Activated naive CD8-positive, alpha-beta T cell treated with anti-CD3 and anti-CD28 coated beads for 36 hours (primary cell): Measurements from ENCODE around the gene PPP3CA. TPM values are rescaled to one million over a fixed set of nuclear protein-coding genes. Genes with fewer than 3 reads are reported as not detected.

ENCODE experiments used
- DNase-seq: peaks from one replicate; pipeline ENCODE4 v3.0.0; 2021
- H3K27ac Mint-ChIP-seq: one replicate; pipeline ENCODE4 v1.8.0; 2022; ENCODE audit warnings: mild to moderate bottlenecking, moderate library complexity, mixed read lengths
- H3K27me3 Mint-ChIP-seq: one replicate; pipeline ENCODE4 v1.8.0; 2022; ENCODE audit warnings: mild to moderate bottlenecking, mixed read lengths
- H3K36me3 Mint-ChIP-seq: one replicate; pipeline ENCODE4 v1.8.0; 2021; ENCODE audit warnings: mild to moderate bottlenecking, mixed read lengths
- H3K4me1 Mint-ChIP-seq: one replicate; pipeline ENCODE4 v1.8.0; 2021; ENCODE audit warnings: mixed read lengths
- H3K4me3 Mint-ChIP-seq: one replicate; pipeline ENCODE4 v1.8.0; 2022; ENCODE audit warnings: mild to moderate bottlenecking, moderate library complexity, mixed read lengths
- H3K9me3 Mint-ChIP-seq: one replicate; pipeline ENCODE4 v1.8.0; 2022; ENCODE audit warnings: mixed read lengths
- total RNA-seq, 2 experiments: library from RNA; stranded (reverse); gene quantifications; one replicate each; pipeline ENCODE4 v1.2.3, GENCODE V29; 2021

Gene PPP3CA
- total RNA-seq, 2 experiments from 2014 or later, result 14.5 to 16.4 TPM

DNA sequence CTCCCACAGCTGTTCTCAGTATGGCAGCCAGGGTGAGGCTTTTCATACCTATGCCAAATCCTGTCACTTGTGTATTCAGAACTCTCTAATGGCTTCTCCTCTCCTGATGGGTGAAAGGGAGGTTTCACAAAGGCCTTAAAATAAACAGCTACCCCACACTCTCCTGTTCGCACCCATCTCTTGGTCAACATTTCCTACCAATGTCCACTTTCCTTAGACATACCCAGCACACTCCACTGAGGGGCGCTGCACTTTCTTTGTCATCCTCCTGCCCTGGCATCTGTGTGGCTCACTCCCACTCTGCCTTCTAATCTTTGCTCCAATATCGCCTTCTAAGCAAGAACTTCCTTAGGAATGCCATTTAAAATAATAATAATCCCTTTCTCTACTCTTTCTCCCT lies 313.3 kb downstream of the PPP3CA start:
- peaks cover 7% of the 10 kb centered on the region for H3K4me1 Mint-ChIP-seq
- H3K9me3 Mint-ChIP-seq, result no peaks in the 10 kb centered on the region
- peaks cover 12% of the 10 kb centered on the region for H3K36me3 Mint-ChIP-seq
- H3K27me3 Mint-ChIP-seq, result no peaks in the 10 kb centered on the region
- no peak overlapping the region for H3K27ac Mint-ChIP-seq
- no peak for DNase-seq
- H3K4me3 Mint-ChIP-seq, result no peak overlapping the region

DNA sequence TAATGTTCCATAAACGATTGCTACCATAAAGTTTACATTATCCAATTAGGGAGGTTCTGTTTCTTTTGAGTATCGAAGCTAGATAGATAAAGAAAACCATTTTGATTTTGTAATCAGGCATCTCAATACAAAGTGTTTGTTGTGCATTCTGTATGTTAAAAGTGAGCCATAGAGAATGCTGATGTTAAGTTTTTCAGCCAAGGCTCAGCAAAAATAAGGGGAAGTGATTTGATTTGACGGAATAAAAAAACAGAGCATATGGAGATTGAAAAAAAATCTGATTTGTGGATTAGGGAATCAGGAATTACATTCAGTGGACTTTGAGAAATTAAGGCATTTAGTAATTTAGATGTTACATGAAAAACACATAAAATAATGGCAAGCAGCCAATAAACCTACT lies 314.8 kb downstream of the PPP3CA start:
- H3K36me3 Mint-ChIP-seq, result peaks cover 3% of the 10 kb centered on the region

DNA sequence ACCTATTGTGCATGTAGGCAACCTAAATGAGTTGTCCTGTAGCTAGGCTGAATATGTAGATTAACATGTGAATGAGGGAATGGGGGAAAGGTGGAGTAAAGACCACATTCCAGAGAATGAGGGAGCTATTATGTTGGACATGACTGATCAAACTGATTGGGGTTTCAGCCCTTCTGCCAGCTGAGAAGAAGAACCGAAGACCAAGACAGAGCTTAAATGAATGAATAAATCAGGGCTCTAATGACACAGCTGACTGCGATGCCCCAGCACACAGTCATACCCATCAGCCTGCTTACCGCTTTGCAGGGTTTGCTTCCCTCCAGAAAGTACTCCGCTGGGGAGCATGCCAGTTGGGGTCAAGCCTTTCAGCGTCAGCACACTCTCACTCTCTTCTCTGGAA lies 315.4 kb downstream of the PPP3CA start:
- Mint-ChIP-seq H3K4me1 (no peaks in the 10 kb centered on the region), H3K27me3 (no peaks in the 10 kb centered on the region), H3K27ac (no peak overlapping the region), H3K9me3 (no peaks in the 10 kb centered on the region), H3K36me3 (peaks cover 2% of the 10 kb centered on the region), H3K4me3 (no peak overlapping the region)
- no peak for DNase-seq

More for the DNA sequence above, 314.8 kb downstream of the PPP3CA start:
- no peak overlapping the region for H3K27ac Mint-ChIP-seq
- H3K9me3 Mint-ChIP-seq, result no peaks in the 10 kb centered on the region
- no peaks in the 10 kb centered on the region for H3K27me3 Mint-ChIP-seq
- no peak for DNase-seq
- H3K4me1 Mint-ChIP-seq, result peaks cover under 1% of the 10 kb centered on the region
- no peak overlapping the region for H3K4me3 Mint-ChIP-seq

DNA sequence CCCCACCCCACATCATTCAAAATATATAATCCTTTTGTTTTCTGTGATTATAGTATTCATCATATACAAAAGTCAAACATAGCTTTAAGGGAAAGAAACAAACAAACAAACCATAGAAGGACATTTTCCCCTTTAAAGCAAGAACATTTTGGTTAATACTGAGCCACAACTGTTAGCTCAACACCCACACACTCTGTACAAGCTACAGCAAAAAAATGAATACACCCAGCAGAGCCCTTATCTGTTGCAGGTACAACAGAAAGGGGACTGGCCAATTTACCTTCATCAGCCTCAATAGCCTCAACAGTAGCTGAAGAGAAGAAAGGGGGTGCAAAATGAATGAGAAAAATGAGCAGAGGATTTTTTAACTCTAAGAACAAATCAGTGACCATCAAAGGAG lies 318.4 kb downstream of the PPP3CA start:
- Mint-ChIP-seq H3K9me3 (no peaks in the 10 kb centered on the region), H3K36me3 (peaks cover 11% of the 10 kb centered on the region), H3K27me3 (no peaks in the 10 kb centered on the region), H3K27ac (no peak overlapping the region), H3K4me1 (no peaks in the 10 kb centered on the region), H3K4me3 (no peak overlapping the region)
- no peak for DNase-seq

DNA sequence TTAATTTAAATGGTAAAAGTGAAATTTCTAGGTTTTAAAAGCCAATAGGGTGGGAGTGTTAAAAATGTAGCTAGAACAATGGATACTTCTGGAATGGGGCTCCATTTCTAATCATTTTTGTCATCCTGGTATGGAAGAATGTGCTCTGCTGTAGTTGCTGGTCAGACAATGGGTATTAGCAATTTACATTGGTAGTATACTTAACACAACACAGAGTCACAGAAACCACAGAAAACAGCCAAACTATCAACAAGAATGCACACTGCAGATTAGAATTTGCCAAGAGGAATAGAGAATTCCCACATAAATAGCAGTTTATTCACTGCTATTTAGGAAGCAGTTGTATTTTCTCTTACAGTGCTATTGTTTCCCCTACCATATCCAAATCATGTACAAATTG lies 319.6 kb downstream of the PPP3CA start:
- H3K27ac Mint-ChIP-seq, result no peak overlapping the region
- H3K4me1 Mint-ChIP-seq, result peaks cover 4% of the 10 kb centered on the region
- H3K4me3 Mint-ChIP-seq, result no peak overlapping the region
- no peak for DNase-seq
- peaks cover 14% of the 10 kb centered on the region for H3K36me3 Mint-ChIP-seq
- no peaks in the 10 kb centered on the region for H3K27me3 Mint-ChIP-seq
- H3K9me3 Mint-ChIP-seq, result no peaks in the 10 kb centered on the region

DNA sequence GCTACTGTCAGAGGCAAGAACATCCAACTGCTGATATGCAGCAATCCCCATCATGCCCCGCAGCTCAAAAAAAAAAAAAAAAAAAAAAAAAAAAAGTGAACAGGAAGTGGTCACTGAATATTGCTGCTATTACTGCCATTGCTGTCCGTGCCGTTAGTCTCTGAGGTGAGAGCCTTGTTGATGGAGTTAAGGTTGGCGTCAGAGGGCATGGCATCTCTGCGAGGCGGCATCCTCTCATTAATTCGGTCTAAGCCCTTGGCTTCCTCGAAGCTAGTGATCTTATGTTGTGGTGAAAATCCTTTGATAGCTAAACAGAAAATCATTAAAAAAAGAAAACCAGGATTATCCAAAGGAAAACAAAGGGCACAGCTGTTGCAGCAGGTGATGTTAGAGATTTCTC lies 321.6 kb downstream of the PPP3CA start:
- H3K4me1 Mint-ChIP-seq, result peaks cover 17% of the 10 kb centered on the region
- H3K9me3 Mint-ChIP-seq, result no peaks in the 10 kb centered on the region
- peaks cover 20% of the 10 kb centered on the region for H3K36me3 Mint-ChIP-seq
- no peak for DNase-seq
- H3K27ac Mint-ChIP-seq, result no peak overlapping the region
- H3K4me3 Mint-ChIP-seq, result no peak overlapping the region
- no peaks in the 10 kb centered on the region for H3K27me3 Mint-ChIP-seq

DNA sequence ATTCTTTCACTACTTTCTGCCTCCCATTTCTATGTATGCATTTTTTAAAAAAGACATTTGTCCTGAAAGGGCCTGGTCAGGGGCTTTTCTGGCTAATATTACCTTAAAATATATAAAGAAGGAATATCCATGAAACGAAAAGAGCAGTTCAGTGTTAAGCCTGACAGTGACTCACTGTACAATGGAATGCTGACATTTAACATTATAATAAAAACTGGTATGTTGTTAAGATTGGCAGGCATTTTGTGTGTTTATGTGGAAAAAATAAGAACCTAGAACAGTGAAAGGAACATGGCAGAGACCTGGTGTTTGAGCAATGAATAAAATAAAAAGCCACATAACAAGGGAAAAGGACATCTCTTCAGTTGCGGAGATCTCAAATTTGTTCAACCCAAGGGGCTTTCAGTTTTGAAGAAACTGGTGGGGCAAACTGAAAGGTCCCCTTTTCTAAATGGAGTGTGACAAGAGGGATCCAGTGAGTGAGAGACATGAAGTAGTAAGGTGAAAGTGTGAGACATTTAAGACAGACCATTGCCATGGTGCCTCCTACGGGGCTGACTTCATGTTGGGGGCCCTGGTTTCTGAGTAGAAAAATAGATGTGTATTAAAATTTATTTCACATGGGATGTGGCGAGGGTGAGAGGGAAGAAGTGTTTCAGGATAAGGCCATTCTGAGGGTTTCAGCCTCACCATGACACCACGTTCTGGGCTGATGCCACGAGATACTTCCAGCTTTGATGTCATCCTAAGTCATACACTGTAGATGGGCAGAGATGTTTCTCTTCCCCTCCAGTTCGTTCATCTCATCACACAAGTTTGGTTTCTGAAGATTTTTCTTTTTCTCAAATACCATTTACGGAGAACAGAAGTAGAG lies 324.9 kb downstream of the PPP3CA start:
- Mint-ChIP-seq H3K9me3 (no peaks in the 10 kb centered on the region), H3K27ac (peak overlapping the region; percentile 16), H3K27me3 (no peaks in the 10 kb centered on the region), H3K4me1 (peaks cover 38% of the 10 kb centered on the region), H3K4me3 (no peak overlapping the region), H3K36me3 (peaks cover 20% of the 10 kb centered on the region)
- no peak for DNase-seq

DNA sequence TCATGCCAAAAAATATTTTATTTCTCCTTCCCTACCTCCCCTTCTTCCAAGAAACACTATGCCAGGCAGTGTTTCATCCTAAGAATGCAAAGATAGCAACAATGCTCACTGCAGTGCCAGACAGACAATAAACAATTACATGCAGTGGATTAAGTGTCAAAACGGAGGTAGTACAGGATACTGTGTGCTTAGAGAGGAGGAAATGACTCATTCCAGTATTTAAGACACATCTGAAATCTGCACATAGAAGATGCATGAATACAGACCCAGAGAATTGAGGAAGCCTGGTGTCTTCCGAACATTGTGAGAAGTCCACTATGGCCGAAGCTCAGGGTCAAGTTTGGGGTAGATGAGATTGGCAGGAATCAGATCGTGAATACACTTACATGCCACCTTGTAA lies 326.4 kb downstream of the PPP3CA start:
- no peaks in the 10 kb centered on the region for H3K27me3 Mint-ChIP-seq
- no peaks in the 10 kb centered on the region for H3K9me3 Mint-ChIP-seq
- DNase-seq, result no peak
- peaks cover 40% of the 10 kb centered on the region for H3K4me1 Mint-ChIP-seq
- H3K27ac Mint-ChIP-seq, result peak overlapping the region; percentile 34
- no peak overlapping the region for H3K4me3 Mint-ChIP-seq
- H3K36me3 Mint-ChIP-seq, result peaks cover 12% of the 10 kb centered on the region

DNA sequence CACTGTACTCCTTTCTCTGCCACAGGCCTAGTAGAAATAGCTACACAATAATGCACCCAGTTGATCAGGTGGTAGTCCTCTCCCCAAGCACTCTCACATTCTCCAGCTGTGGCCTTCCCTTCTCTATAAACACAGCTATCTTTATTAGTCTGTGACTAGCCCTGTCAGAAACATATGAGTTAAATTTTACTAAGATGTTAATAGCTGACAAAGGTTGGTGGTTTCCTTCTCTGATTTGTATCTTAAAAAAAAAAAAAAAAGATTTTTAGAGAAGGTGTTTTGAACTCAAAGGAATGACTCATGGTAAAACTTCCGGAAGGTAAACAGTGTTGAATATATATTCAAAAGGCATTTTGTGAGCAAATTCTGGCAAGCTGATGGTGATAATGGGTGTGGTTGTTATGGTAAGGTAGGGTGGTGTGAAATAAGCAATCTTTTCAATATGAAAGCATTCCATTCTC lies 327.4 kb downstream of the PPP3CA start:
- Mint-ChIP-seq H3K27me3 (no peaks in the 10 kb centered on the region), H3K9me3 (no peaks in the 10 kb centered on the region), H3K27ac (no peak overlapping the region), H3K4me3 (no peak overlapping the region), H3K36me3 (peaks cover 9% of the 10 kb centered on the region), H3K4me1 (peaks cover 40% of the 10 kb centered on the region)
- DNase-seq, result no peak

DNA sequence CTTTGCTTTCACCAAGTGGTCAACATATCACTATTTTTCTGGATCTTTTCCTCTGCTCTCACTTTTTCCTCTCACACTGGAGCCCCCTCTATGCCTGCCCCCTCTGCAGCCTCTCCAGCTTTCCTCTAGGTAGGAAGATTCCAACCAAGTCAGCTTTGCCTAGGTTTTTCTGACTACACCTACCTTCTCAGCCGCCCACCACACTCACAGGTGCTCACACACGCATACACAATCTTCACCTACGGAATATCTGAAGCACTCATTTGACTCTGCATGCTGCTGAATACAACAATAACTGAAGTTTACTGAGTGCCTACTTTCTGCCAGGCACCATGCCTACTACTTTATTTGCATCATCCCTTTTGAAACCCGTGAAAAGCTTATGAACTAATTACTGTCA lies 328.0 kb downstream of the PPP3CA start:
- H3K4me3 Mint-ChIP-seq, result no peak overlapping the region

DNA sequence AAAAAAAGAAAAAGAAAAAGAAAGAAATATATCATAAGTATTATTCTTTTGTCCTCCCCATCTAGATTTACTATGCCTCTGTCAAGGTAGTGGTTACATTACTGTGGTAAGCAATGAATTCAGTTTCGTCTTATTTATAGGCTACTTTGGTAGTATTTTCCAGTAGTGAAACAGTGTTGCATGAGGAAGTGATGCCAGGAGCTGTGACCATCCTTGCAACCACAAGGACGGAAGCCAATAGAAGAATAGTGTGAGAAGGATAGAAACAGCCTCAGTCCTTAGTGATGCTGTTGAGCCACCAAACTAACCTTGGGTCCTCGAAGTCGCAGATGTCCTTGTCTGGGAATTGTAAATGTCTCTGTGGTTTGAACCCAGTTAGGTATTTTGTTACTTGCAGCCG lies 328.5 kb downstream of the PPP3CA start:
- DNase-seq, result no peak
- no peak overlapping the region for H3K4me3 Mint-ChIP-seq
- H3K36me3 Mint-ChIP-seq, result peaks cover 9% of the 10 kb centered on the region
- H3K27ac Mint-ChIP-seq, result no peak overlapping the region
- H3K9me3 Mint-ChIP-seq, result no peaks in the 10 kb centered on the region
- H3K4me1 Mint-ChIP-seq, result peaks cover 40% of the 10 kb centered on the region
- H3K27me3 Mint-ChIP-seq, result no peaks in the 10 kb centered on the region

More for the DNA sequence above, 328.0 kb downstream of the PPP3CA start:
- H3K27me3 Mint-ChIP-seq, result no peaks in the 10 kb centered on the region
- H3K27ac Mint-ChIP-seq, result peak overlapping the region; percentile 3
- no peak for DNase-seq
- no peaks in the 10 kb centered on the region for H3K9me3 Mint-ChIP-seq
- H3K4me1 Mint-ChIP-seq, result peaks cover 40% of the 10 kb centered on the region
- peaks cover 9% of the 10 kb centered on the region for H3K36me3 Mint-ChIP-seq

DNA sequence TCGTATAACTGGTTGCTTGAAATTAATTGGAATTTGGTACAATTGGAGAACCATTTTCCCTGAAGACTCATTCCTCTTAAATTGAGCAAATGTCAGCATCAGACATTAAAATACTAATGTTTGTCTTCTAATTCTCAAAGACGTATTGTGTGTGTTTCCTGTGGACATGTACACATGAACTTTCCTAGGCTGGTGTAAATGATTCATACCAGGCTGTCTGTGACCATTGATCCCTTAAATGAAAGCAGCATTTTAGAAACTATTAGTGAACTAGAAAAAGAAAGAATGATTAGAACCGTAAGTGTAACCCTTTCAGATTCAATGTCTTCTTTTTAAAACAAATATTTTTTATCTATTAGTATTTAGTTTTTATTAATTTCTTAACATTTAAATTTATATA lies 332.9 kb downstream of the PPP3CA start:
- Mint-ChIP-seq H3K4me1 (peaks cover 12% of the 10 kb centered on the region), H3K27ac (no peak overlapping the region), H3K36me3 (no peaks in the 10 kb centered on the region), H3K27me3 (peaks cover 9% of the 10 kb centered on the region), H3K9me3 (no peaks in the 10 kb centered on the region), H3K4me3 (no peak overlapping the region)
- DNase-seq, result no peak

DNA sequence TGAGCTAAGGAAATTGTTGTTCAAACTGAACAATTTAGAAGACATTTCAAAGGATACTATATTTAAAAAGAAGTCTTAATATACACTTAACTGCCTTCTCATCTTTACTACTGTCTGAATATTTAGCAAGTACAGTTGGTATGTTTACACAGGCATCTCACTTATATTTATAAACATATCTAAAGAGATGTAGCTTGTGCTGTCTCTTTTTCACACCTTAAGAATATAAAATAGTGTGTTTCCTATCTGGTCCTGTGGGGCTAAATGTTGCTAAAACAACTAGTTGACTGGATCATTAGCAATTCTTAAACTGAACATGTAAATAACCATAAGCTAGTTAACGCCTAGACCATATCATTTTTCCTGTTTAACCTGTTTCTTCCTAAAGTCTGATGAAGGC lies 336.3 kb downstream of the PPP3CA start:
- H3K9me3 Mint-ChIP-seq, result no peaks in the 10 kb centered on the region
- H3K4me1 Mint-ChIP-seq, result peaks cover 2% of the 10 kb centered on the region
- H3K27me3 Mint-ChIP-seq, result peaks cover 9% of the 10 kb centered on the region
- H3K27ac Mint-ChIP-seq, result no peak overlapping the region
- DNase-seq, result no peak
- no peak overlapping the region for H3K4me3 Mint-ChIP-seq
- no peaks in the 10 kb centered on the region for H3K36me3 Mint-ChIP-seq

DNA sequence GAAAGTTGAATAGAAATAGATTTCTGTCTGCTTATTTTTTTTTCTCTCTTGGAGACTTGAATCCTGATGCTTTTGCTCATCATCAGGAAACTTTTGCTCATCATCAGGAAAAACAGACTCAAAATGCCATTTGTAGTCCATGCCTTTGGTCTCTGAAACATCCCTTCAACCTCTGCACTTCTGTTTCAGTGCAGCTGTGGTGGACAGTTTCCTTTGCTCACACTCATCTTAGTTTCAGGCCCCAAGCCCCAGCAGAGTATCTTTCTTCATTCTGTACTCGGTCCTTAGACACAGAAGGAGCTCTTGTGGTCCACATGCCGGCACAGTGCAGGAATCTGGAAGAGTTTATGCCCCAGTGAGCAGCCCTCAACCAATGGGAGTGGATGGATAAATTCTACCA lies 337.9 kb downstream of the PPP3CA start:
- DNase-seq, result no peak
- H3K27ac Mint-ChIP-seq, result no peak overlapping the region
- H3K36me3 Mint-ChIP-seq, result no peaks in the 10 kb centered on the region
- H3K4me1 Mint-ChIP-seq, result peaks cover 2% of the 10 kb centered on the region
- H3K27me3 Mint-ChIP-seq, result peaks cover 9% of the 10 kb centered on the region
- H3K9me3 Mint-ChIP-seq, result no peaks in the 10 kb centered on the region
- H3K4me3 Mint-ChIP-seq, result no peak overlapping the region

DNA sequence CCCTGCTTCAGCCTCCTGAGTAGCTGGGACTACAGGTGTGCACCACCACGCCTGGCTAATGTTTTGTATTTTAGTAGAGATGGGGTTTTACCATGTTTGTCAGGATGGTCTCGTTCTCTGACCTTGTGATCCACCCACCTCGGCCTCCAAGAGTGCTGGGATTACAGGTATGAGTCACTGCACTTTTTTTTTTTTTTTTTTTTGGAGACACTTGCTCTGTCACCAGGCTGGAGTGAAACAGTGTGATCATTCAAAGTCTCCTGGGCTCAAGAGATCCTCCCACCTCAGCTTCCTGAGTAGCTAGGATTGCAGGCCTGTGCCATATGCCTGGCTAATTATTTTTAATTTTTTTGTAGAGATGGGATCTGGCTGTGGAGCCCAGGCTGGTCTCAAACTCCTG lies 338.8 kb downstream of the PPP3CA start:
- H3K27me3 Mint-ChIP-seq, result peaks cover 9% of the 10 kb centered on the region
- no peaks in the 10 kb centered on the region for H3K36me3 Mint-ChIP-seq
- H3K4me1 Mint-ChIP-seq, result peaks cover 2% of the 10 kb centered on the region
- no peak overlapping the region for H3K27ac Mint-ChIP-seq
- no peak for DNase-seq
- no peak overlapping the region for H3K4me3 Mint-ChIP-seq
- peaks cover 2% of the 10 kb centered on the region for H3K9me3 Mint-ChIP-seq

DNA sequence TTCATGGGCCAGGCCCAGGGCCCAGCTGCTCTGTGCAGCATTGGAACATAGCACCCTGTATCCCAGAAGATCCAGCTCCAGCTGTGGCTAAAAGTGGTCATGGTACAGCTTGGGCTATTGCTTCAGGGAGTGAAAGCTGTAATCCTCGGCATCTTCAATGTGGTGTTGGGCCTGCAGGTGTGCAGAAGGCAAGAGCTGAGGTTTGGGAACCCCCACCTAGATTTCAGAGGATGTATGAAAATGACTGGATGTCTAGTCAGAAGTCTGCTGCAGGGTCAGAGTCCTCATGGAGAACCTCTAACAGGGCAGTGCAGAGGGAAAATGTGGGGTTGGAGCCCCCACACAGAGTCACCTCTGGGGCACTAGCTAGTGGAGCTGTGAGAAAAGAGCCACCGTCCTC lies 341.7 kb downstream of the PPP3CA start:
- no peak for DNase-seq
- Mint-ChIP-seq H3K36me3 (no peaks in the 10 kb centered on the region), H3K27ac (no peak overlapping the region), H3K27me3 (no peaks in the 10 kb centered on the region), H3K4me3 (no peak overlapping the region), H3K4me1 (peaks cover 2% of the 10 kb centered on the region), H3K9me3 (peaks cover 7% of the 10 kb centered on the region)
